GM21576 (cell line): ENCODE measurements around the gene PHACTR1.
"Not testable (repeated sequence)": the region's sequence is repeated elsewhere in the genome, so short reads cannot be mapped to it uniquely, and the experiment has no call there.

Source experiments
- ATAC-seq: cut with Tn5 transposase; IDR thresholded peaks from one replicate; pipeline ENCODE4 v1.9.1; 2021; ENCODE audit warnings: mild to moderate bottlenecking, moderate library complexity; ENCODE audit not compliant: unreplicated experiment

PHACTR1 gene

DNA sequence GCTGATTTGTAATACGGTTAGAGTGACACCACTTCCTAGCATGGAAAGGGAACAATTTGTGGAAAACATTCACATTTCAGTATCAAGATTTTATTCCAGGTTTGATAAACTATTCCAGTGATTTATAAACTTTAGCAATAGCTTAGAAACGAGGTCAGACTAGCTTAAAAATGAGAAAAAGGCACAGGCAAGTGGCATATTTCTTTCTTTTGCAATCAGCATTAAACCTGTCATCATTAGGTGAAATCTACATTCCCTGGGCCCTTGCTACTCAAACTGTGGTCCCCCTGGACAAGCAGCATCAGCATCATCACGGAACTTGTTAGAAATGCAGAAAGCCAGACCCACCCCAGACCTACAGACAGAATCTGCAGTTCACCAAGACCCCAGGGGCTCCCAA is 581.9 kb downstream of the PHACTR1 start:
- ATAC-seq = no peak

DNA sequence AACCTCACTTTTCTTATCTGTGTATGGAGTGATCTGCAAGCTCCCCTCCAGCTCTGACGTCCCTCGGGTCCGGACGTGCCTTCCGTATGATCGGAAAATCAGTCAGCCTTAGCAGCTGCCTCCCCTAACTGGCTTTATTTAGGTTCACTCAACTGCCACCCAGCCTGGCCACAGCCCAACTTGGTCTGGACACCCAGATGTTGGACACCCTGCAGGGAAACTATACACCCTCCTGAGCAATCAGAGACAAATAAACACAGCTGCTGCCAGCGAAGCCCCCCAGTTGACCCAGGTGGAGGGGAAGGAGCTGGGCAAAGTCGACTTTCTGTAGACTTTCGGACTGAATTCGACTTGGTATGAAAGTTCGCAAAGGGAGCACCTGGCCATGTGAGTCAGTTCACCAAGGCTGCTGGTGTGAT is 582.8 kb downstream of the PHACTR1 start:
- no peak for ATAC-seq

DNA sequence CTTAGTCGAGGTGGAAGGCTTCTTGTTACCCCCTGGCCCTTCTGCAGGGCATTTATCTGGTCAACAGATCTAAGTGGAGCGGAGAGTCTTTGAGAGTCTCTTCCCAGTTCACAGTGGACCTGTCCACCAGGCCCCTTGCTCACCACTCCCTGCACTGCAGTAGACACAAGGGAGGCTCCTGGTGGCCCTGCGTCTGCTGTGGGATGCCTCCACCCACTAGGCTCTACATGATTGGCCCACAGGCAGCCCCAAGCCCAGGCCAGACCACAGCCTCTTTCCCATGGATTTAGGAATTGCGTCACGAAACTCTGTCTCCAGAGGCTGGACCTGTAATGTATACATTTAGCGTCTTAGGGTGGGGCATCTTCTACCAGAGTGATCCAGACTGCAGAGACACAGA is 583.4 kb downstream of the PHACTR1 start:
- no peak for ATAC-seq

DNA sequence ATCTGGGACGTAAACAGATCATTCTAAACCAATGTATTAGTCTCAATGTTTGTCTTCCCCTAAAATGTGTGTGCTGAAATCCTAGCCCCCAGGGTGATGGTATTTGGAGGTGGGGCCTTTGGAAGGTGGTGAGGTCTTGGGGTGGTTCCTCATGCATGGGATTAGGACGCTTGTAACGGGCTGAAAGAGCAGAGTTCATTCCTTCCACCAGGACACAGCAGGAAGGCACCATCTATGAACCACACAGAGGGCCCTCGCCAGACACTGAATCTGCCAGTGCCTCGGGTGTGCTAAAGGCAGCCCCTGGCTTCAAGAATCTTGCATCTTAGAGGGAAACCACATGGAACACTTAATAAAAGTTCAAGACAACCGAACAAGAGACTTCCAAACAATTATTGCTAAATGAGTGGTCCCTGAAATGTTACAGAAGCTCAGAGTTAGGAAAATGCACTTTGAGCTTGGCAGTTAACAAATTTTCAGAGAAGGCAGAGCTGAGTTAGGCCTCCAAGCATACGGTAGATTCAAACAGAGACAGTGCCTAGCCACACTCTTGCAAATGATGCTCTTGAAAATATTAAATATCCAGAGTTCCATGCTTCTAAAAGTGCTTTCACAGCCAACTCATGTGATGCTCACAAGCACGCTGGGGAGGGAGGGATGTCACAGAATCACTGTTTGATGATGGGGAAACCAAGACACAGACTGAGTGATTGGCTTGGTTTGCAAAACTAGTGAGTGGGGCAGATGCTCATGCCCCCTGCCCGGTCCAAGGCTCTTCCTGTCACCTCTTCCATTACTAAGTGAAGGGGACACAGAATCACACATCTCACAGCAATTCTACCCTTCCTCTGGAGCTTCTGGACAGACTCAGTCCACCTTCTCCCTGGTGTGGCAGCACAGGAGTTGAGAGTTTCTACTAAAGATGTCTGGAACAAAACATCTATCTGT is 584.4 kb downstream of the PHACTR1 start:
- no peak for ATAC-seq

DNA sequence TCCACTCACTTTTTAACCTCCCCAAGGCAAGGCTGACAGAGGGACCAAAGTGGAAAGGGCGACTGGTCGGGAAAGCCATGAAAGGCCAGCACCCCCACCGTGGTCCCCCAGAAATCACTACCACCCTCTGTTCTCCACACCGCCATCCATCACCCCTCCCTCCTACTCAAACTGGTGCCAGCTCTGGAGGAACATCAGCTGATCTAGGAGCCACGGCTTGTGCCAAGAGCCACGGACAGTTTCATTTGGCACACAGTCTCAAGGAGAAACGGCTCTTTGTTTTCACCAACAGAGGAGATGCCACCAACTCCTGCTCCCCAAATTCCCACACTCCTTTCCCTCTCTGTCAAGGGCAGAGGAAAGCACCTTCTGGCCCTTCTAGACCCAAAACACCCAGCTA is 585.7 kb downstream of the PHACTR1 start:
- no peak for ATAC-seq

DNA sequence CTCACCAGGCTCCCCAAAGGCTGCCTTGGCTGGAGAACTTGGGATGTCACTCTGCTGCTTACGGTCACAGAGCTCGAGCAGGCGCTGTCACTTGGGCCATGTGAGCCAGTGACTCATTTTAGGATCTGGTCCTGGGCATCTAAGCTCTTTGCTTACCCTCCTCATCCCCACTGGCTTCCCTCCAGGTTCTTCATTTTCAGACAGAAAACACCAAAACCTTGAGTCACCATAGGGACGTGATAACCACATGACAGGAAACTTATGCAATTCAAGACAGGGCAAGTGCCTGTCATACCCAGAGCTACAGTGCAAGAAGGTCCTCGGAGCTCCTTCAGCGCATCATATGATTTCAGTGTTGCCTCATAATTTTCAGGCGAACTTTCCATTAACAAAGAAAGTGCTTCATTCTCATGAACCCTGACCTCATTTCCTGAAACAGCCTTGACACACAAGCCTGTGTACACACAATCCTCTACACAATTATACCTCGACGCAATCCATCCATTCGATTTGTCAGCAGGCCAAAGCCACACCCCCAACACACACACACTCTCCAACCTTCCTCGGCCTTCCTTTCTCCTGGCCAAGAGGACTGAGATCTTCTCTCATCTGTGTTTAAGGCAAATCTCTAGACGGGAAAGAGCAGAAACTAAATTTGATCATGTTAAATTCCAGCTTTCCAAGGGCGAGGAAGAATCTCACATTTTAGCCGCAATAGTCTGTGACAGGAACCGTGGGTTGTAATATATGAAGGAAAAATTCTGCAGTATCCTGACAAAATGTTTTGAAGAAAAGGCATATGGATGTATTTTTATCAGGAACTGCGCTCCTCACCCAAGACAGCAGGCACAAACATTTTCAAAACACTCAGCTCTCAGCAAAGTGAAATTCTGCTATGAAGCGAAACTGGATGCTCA is 586.4 kb downstream of the PHACTR1 start:
- peak; percentile 71 for ATAC-seq

DNA sequence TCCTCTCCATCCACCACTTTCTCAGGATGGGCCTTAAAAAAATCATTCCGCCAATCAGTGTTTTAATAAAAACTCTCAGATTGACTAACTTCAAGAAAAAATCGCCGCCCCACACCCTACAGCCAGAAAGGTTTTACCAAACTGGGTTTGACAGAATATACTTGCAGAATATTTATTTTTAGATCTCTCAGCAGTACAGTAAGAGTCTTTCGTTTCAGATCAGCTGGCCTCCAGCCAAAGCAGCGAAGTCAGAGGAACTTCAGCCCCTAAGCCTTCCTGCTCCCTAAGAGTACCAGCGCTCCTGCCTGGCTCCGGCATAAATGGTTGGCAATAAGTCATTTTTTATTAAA is 587.1 kb downstream of the PHACTR1 start:
- peak; percentile 47 for ATAC-seq

DNA sequence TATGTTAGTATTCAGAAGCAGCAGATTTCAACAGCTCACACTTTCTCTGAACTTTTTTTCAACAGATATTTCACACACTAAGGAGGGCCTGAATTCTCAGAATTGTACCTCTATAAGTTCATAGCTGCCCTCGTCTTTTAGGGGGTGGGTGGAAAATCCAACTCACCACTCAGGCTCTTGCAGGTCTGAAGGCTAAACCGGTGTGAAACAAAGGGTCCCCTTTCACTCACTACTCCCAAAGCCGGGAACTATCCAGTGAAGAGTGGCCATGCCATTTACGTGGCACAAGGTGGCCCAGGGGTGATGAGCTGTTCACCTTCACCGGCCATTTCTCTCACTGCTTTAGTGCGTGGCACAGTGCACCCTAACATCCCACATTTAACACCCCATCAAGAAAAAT is 587.5 kb downstream of the PHACTR1 start:
- no peak for ATAC-seq

DNA sequence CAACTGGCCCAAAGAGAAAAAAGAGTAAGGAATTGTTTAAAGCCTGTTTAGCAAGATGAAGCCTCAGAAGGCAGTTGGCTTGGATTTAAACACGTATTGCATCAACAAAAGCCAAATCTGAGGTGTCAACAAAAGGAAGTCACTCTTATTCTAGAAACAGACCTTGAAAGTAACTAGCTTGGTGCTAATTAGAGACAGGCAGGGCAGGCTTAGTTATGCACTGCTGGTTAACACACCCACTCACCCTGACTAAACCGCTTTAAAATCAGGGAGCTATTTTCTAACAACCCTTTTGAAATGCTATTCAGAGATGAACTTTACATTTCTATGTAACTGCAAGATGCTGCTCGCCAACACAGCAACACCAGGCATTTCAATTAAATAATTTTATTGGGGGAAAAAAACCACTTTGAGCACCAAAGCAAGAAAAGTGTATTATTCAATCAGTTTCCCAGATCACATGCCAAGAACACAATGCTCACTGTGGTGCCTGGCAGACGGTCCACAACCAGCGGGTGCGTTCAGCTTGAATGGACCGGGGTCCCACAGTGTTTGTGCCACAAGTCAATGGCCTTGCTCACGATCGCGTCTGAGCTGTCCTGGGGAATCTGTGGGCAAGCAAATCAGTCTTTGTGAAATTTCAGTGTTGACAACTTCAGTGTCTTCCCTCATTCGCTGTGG is 588.2 kb downstream of the PHACTR1 start:
- ATAC-seq = peak; percentile 55

DNA sequence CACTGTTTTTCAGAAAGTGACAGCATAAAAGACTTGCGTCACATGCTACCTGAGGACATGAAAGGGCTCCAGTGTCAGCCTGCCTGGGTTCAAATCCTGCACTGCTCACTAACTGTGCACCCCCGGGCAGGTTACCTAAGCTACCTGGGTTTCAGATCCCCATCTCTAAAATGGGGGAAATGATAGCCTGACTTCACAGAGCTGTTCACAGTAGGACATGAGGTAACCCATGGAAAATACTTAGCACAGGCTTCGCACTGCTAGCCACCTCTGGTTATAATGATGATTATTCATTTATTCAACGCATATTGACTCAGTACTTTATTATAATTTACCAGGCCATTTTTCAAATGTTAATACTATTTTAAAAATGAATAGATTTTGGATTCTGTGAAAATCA is 588.7 kb downstream of the PHACTR1 start:
- no peak for ATAC-seq

DNA sequence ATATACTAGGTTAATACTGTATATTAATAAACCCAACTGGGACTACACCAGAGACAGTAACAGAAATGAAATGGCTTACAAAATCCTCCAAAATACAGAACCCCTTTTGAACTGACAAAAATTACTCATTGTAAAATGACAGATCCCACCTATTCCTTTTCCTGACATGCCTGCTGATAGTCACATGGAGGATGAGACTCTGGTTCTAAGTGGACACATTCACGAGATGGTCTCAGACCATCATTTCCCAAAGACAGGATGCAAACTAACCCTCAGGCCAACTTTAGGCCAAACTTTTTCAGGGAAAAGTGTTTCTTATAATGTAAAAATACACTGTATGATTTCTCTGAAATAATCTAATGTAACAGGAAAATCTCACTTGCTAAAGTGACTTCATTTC is 589.2 kb downstream of the PHACTR1 start:
- ATAC-seq = no peak

DNA sequence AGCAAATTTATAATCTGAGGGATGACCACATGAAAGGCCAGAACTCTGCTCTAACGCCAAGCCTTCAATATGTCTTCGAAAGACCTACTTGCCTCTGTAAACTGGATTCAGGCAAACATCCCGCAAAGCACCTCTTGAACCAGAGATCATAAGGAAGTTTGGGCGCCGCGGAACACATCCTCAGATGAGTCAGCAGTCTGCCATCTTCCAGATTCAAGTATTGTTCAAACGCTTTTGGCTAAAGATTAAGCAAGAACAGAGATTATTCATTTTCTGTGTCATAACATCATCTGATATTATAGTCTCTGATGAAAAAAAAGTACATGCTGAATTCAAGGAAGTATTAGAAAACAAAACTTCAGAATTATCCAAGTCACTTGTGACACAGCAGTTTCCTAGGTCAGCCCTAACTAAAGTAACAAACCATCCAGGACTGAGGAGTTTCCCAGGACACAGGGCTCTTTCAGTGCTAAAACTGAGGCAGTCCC is 591.0 kb downstream of the PHACTR1 start:
- ATAC-seq = no peak

DNA sequence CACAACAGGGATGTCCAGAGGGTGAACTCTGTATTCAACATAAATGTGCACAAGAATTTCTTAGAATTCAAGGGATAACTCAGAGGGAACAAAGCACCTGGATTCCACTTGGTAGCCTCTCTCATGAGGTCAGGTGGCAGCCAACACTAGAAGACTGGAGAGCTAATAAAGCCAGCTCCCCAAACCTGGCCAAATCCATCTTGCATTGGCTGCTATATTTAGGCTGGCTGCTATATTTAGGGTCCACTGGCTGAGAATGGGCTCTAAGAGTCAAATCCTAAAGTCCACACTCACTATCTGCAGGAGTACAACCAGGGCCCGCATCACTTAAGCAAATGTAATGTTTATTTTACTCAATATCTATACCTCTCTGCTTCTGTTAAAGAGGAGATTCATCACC is 591.8 kb downstream of the PHACTR1 start:
- ATAC-seq = no peak

DNA sequence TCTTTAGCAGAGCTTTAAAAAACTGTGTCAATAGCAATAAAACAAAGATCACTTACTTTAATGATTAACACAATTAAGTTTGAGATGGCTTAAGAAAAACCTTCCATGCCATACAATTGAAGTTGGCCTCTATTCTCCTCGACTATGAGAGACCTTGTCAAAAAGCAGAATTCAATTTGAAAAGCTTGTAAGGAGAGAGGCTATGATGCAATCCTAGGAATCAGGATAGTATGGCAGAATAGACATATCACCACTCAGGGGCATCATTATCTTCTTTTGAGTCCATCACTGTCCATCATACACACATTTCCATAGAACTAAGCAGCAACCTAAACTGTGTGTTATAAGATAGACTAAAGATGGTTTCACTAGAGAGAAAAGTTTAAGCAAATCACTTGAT is 594.6 kb downstream of the PHACTR1 start:
- ATAC-seq = no peak

DNA sequence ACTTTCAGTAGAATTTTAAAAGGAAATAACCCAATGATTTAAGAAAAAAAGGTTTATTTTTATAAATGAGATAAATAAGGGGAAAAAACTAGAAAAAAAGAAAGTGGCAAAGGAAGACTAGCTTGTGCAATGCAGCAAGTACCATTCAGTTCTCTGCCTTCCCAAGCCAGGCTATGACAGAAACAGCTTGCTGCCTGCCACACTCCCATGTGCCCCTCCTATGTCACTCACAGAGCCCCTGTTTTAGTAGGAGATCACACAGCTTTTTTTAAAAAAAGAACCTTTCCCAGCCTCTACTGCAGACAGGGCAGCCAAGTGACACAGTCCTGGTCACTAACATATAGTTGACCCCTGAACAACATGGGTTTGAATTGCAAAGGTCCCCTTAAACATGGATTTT is 598.2 kb downstream of the PHACTR1 start:
- ATAC-seq = no peak

DNA sequence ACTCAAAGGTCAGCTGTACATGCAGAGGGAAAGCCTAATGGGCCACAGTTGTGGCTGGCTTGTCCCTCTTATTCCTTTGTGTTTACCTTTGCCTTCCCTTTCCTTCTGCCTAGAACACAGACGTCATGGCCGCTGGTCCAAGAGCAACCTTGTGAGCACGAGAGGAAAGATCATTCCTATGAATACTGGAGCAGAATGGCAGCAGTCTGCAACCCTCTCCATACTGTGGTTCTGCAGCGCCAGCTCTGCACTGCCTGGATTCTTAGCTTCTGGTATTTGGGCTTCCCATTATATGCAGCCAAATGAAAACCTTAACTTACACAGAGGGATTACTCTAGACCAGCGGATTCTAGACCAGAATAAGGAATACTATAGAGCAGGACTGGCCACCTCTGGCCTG is 599.3 kb downstream of the PHACTR1 start:
- no peak for ATAC-seq

DNA sequence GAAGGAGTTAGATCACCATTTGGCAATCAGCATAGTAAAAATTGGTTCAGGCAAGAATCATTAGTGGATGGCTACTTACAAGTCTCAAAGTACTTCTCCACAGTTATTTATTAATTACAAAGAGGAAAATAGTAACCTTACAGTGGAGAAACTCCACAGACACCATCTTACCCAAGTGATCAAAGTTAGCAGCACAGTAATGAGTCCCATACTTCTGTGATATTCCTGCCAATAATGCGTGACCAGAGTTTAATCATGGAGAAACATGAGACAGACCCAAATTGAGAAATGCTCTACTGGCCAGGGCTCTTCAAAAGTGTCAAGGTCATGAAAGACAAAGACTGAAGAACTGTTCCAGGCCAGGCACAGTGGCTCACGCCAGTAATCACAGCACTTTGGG is 602.3 kb downstream of the PHACTR1 start:
- no peak for ATAC-seq

DNA sequence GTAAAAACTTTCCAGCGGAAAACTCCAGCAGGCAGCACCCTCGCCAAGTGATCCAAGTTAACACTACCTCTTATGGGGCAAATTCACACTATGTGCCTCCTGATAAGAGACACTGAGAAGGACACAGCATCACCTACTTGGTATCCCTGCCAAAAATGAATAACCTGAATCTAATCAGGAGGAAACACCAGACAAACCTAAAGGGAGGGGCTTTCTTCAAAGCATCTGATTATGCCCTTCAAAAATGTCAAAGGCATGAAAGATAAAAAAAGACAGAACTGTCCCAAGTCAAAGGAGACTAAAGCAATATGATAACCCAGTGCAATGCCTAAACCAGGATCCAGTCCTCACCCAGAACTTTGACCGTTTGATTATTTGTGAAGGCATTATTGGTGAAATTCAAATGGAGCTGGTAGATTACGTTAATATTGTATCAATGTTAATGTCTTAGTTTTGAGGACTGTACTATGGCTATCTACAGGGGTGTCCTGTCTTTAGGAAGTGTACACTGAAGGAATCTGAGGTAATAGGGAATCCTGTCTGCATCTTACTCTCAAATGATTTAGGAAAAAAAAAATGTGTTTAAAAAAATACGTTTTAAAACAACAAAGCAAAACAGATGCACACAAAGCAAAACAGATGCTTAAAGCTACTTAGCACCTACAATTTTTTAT is 603.5 kb downstream of the PHACTR1 start:
- ATAC-seq = no peak

DNA sequence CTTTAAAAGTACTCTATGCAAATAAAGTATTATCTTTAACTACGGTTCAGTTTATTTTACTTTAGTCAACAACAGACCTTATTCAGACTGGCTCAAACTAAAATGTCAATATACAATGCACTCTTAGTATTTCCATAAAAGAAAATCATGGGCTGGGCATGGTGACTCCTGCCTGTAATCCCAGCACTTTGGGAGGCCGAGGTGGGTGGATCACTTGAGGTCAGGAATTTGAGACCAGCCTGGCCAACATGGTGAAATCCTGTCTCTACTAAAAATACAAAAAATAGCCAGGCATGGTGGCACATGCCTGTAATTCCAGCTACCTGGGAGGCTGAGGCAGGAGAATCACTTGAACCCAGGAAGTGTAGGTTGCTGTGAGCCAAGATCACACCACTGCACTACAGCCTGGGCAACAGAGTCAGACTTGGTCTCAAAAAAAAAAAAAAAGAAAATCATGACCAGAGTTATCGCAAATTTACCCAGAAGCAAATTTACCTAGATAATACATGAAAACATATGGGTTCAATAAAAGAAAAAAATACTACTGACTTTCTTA is 609.5 kb downstream of the PHACTR1 start:
- ATAC-seq = not testable (repeated sequence)

DNA sequence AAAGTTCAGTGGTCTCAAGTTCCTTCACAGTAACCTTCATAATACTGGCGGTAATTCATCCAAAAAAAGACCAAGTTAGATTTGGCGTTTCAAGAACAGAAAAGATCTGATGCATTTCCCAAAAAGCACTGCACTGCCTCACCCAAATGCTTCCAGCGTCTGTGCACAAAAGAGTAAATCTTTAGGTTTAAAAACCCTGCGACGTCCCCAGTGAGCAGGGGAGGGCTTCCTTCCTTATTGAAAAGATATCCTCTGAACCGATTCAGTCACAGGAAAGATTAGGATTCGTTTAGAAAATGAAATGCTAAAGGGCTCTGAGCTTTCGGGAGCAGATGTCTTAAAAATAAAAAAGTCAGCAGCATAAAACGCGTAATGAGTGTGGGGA is 611.1 kb downstream of the PHACTR1 start:
- no peak for ATAC-seq
